Right cardiac atrium (tissue), 5 donors: ENCODE results near the gene PRPF18. TPM values are rescaled to one million over a fixed set of nuclear protein-coding genes. Genes with fewer than 3 reads are reported as not detected.

Source experiments
- ATAC-seq, 2 donors: fragments of 200-7000 bp; cut with Tn5 transposase; one replicate each; pipeline versions ENCODE4 v1.8.0 to v1.9.1; 2020; ENCODE audit warnings: moderate library complexity in 2 of 2, mild to moderate bottlenecking in 1 of 2
- DNase-seq, 3 donors: peaks; one replicate each; pipeline ENCODE4 v3.0.0-alpha.2; 2020
- H3K27ac ChIP-seq: one replicate; pipeline ENCODE4 v1.5.1; 2013; ENCODE audit warnings: mild to moderate bottlenecking, low read length, control low read depth, moderate library complexity
- H3K27me3 ChIP-seq: one replicate; pipeline ENCODE4 v1.6.1; 2013; ENCODE audit not compliant: control insufficient read depth, insufficient read depth
- H3K4me1 ChIP-seq: one replicate; pipeline ENCODE4 v1.6.1; 2013; ENCODE audit warnings: low read length; ENCODE audit not compliant: control insufficient read depth, insufficient read depth
- H3K4me3 ChIP-seq: one replicate; pipeline ENCODE4 v1.5.1; 2013; ENCODE audit warnings: low read length, control low read depth
- H3K9me3 ChIP-seq: one replicate; pipeline ENCODE4 v1.6.1; 2013; ENCODE audit warnings: low read length; ENCODE audit not compliant: control insufficient read depth
- WGBS: extraction: QIAGEN DNeasy Blood & Tissue Kit; methylation state at CpG from one replicate; pipeline ENCODE4 v1.1.7; 2013; 5-methylcytosine and 5-hydroxymethylcytosine counted together
- intact Hi-C, 4 donors: fragments of 100-400 bp; cut with DNase I; formaldehyde crosslinking; loops; one replicate each; pipeline versions ENCODE4 v1.11.0 to v1.14.0; 2022 to 2023
- polyA plus RNA-seq: library from polyadenylated mRNA; stranded (reverse); fragments of 200-250 nt; gene quantifications from one replicate; pipeline ENCODE4 v1.2.3, GENCODE V29; 2013
- total RNA-seq, 4 donors: library from RNA; stranded (reverse); fragmentation: NEBNext Ultra II Directional; extraction: Animal tissue kit (Norgen Biotek cat#: 25700); gene quantifications; one replicate each; pipeline ENCODE4 v1.2.1, GENCODE V29; 2021
- donor health status: healthy with polysubstance abuse.
- donor health status: DM: no; HTN: yes; CAD: no.
- donor health status: DM: no; HTN: no; CAD: no.
- donor health status: DM: no; HTN: yes; CAD: no; lungs with severe emphysema.
- donor health status: DM: yes; HTN: yes; CAD: no.

PRPF18 gene
- total and polyA plus RNA-seq, 5 donors, result 14.5 to 17.7 (median 14.7) TPM

DNA sequence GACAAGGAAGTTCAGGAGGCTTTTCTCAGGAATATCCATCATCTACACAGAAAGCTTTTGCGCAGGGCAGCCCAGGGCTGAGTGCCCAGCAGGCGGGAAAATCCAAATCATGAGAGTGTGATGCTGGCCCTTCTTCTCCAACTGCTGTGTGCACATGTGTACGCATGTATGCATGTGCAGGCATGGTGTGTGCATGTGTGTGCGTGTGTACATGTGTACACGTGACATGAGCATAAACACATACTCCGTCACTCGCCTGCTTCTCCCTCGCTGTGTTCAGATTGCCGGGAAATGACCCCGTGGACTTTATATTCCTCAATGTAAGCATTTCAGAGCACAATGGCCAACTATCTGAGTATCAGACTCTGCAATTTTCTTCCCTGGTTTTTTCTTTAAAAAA is 85.1 kb downstream of the PRPF18 start:
- Histone ChIP-seq H3K4me1 (no peaks in the 10 kb centered on the region), H3K27me3 (no peaks in the 10 kb centered on the region), H3K27ac (no peak overlapping the region), H3K4me3 (no peak overlapping the region), H3K9me3 (no peaks in the 10 kb centered on the region)
- WGBS, result 90% methylated on average over 10 of the region's 10 CpGs
- ATAC-seq (no peak), DNase-seq (no peak)
- intact Hi-C loops, result no loop called here

DNA sequence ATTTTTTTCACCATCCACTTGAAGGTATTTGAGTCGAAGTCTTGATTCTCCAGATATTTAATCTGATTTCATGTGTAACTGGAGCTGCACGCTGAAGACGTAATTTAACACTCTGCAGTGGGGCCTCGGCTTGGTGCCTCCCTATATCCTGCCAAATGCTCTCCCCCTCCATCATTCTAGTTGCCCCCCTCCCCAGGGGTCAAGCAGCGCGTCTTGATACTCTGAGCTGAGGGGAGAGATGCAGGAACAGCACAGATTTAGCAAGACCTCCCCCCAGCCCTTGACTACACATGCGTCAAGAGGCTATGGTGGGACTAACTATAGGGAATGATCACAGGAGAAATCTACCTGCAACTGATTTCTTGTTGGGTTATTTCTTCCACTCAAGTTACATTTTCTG is 85.8 kb downstream of the PRPF18 start:
- no peaks in the 10 kb centered on the region for H3K27me3 ChIP-seq
- no peaks in the 10 kb centered on the region for H3K4me1 ChIP-seq
- WGBS, result 81% methylated on average over 7 of the region's 7 CpGs
- intact Hi-C loops, result no loop called here
- no peak overlapping the region for H3K4me3 ChIP-seq
- ATAC-seq (no peak), DNase-seq (no peak)
- H3K9me3 ChIP-seq, result no peaks in the 10 kb centered on the region
- no peak overlapping the region for H3K27ac ChIP-seq

DNA sequence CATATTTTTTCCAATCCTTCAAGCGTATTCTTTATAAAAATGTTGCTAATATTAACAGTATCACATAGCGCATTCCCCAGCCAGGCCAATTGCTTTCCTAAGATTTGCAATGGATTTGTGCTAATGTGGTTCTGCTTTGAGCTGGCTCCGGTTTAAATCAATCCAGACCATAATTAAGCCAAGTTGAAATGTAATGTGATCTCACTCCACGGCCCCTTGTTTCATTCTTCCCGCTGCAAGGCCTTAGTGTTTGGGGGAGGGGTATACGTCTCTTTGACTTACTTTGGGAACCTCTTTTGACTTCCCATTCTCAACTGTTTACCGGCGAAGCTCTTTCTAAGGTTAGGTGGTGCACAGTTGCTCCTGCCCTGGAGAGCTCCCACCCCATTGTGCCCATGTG is 86.4 kb downstream of the PRPF18 start:
- ATAC-seq (no peak), DNase-seq (no peak)
- Histone ChIP-seq H3K4me1 (no peaks in the 10 kb centered on the region), H3K27ac (no peak overlapping the region), H3K9me3 (no peaks in the 10 kb centered on the region), H3K27me3 (no peaks in the 10 kb centered on the region), H3K4me3 (no peak overlapping the region)
- intact Hi-C loops, result no loop called here
- WGBS, result 86% methylated on average over 8 of the region's 8 CpGs

DNA sequence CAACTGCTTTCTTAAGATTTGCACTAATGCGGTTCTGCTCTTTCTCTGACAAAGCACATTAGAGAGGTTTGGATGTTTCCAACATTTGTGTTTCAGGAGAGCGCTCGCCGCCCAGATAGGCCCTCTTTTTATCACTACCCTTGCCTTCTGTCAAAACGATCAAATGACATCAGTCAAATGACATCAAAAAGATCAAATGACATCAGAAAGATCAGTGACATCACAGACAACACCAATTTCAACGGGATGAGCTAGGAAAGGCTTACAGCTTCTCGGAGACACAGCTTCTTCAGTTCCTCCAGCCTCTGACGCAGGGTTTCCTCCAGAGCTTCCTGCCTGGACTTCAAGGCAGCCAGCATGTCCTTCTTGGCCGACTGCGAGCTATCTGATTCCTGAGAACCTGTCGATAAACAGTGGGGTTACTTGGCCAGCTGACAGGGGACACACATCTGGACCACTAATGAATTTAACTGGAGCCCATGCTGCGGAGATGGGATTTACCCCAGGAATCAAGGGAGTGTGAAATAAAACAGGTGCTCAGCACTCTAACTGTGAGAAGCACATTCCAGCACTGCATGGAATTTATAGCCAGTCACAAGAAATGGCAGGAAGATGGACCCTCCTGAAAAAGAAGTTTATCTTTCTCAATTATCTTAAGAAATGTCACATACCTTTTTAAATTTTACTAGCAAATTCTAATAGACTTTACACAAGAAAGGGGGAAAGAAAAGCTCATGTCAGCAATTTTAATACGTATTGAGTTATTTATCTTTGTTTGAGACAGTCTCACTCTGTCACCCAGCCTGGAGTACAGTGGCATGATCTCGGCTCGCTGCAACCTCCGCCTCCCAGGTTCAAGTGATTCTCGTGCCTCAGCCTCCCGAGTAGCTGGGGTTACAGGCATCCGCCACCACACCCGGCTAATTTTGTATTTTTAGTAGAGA is 88.2 kb downstream of the PRPF18 start:
- Histone ChIP-seq H3K4me1 (peaks cover 2% of the 10 kb centered on the region), H3K27me3 (no peaks in the 10 kb centered on the region), H3K9me3 (no peaks in the 10 kb centered on the region), H3K4me3 (no peak overlapping the region), H3K27ac (no peak overlapping the region)
- intact Hi-C loops, result no loop called here
- DNase-seq (no peak), ATAC-seq (peak; percentile 49 to 74)
- 74% methylated on average over 20 of the region's 20 CpGs for WGBS

DNA sequence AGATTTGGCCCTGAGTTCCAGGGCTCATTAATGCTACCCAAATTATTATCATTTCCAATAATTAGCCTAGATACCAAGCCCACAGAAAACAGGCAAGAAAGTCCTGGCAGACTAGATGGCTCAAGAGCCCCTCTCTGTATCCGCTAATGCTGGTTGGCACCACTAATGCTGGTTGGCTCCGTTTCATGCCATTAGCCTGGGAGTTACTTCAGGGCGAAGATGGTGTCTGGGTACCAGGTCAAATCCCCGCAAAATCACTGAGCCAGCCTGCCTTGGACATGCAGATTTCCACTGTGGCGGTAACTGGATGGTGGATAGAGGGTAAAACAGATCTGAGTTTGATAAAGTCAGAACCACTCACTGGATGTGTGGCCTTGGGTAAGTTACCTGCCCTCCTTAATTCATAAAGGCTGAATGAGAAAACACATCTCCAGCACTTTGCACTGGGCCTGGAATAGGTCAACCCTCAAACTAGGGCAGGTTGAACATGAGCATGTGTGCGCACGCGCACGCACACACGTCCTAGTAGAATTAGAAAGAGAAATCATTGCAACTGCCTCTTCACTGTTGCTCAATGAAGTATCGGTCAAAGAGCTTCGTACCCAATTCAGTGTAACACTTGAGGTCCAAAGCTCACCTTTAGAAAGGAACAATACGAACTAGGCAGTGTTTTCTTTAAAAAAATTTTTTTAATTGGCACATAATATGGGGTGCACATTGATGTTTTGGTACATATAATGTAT is 91.5 kb downstream of the PRPF18 start:
- Histone ChIP-seq H3K27ac (no peak overlapping the region), H3K4me3 (no peak overlapping the region), H3K27me3 (no peaks in the 10 kb centered on the region), H3K4me1 (peaks cover 2% of the 10 kb centered on the region), H3K9me3 (no peaks in the 10 kb centered on the region)
- intact Hi-C loops, result no loop called here
- ATAC-seq, result no peak
- DNase-seq, result no peak
- 95% methylated on average over 13 of the region's 13 CpGs for WGBS

Other genes starting within 250 kb of the PRPF18 start
- gene SEPHS1, start 238.7 kb upstream of the PRPF18 start, total RNA-seq, result 10 to 100 TPM; 31.8 to 38.3 (median 36.3) TPM
- 24.2 TPM for gene SEPHS1, start 238.7 kb upstream of the PRPF18 start, polyA plus RNA-seq
- 10 to 100 TPM; 13.2 to 17.4 (median 14.8) TPM for gene BEND7, start 58.0 kb upstream of the PRPF18 start, total RNA-seq
- 7.1 TPM for gene BEND7, start 58.0 kb upstream of the PRPF18 start, polyA plus RNA-seq